Body of pancreas (tissue), 4 donors: ENCODE measurements around the gene SSTR3.

Experiments
- POLR2A ChIP-seq, 3 donors: fragments of 450-650 bp; IDR thresholded peaks; one replicate each; pipeline ENCODE4 v1.6.1; 2016; ENCODE audit warnings: antibody characterized with exemption in 3 of 3, mild to moderate bottlenecking in 2 of 3
- TF ChIP-seq, protein P1 (sequence below), 7 experiments: fragments of 450-650 bp in 4 of 7; fragments of 200-600 bp in 3 of 7; sonication (generic) in 3 of 7; IDR thresholded peaks; one replicate each; pipeline ENCODE4 v1.5.1; 2016 to 2019; ENCODE audit warnings: antibody characterized with exemption in 7 of 7

DNA sequence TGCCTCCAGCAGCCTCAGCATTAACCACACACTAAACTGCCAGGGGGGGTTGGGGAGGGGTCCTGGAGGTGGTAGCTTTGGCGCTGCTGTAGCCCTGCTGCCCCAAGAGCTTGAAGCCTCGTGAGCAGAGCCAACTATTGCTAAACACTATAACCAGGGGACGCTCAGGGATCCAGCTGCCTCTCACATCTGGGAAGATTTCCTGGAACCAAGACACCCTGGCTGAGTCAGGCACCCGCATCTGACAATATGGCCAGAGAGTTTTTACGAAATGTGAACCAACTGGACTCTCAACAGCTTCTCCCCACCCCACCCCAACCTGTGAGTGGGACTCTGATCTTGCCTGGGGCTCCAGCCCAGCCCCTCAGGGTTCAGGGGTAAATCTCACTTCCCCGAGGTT is 38.6 kb downstream of the SSTR3 start:
- TF ChIP-seq, protein P1, sequence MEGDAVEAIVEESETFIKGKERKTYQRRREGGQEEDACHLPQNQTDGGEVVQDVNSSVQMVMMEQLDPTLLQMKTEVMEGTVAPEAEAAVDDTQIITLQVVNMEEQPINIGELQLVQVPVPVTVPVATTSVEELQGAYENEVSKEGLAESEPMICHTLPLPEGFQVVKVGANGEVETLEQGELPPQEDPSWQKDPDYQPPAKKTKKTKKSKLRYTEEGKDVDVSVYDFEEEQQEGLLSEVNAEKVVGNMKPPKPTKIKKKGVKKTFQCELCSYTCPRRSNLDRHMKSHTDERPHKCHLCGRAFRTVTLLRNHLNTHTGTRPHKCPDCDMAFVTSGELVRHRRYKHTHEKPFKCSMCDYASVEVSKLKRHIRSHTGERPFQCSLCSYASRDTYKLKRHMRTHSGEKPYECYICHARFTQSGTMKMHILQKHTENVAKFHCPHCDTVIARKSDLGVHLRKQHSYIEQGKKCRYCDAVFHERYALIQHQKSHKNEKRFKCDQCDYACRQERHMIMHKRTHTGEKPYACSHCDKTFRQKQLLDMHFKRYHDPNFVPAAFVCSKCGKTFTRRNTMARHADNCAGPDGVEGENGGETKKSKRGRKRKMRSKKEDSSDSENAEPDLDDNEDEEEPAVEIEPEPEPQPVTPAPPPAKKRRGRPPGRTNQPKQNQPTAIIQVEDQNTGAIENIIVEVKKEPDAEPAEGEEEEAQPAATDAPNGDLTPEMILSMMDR (IDR thresholded peaks at IDR 0.05): no peak
- TF ChIP-seq POLR2A (IDR thresholded peaks at IDR 0.05): no peak
